Fibroblast of skin of left quadriceps (primary cell): ENCODE measurements around the gene EAF1.
"Not testable (repeated sequence)": the region's sequence is repeated elsewhere in the genome, so short reads cannot be mapped to it uniquely, and the experiment has no call there.

ENCODE experiments used
- DNase-seq, 2 experiments: peaks; one replicate each; pipeline ENCODE4 v3.0.0-alpha.2; 2013; ENCODE audit warnings: low read depth in 2 of 2

The EAF1 gene

GRCh38 chr3:15479400-15480224, 52.2 kb downstream of the EAF1 start:
- DNase-seq = no peak

GRCh38 chr3:15484551-15484950, 57.2 kb downstream of the EAF1 start:
- not testable (repeated sequence) for DNase-seq

- no peak for DNase-seq
Observed at GRCh38 chr3:15486020-15486419, 58.6 kb downstream of the EAF1 start.

GRCh38 chr3:15486979-15487378, 59.6 kb downstream of the EAF1 start:
- no peak for DNase-seq

- DNase-seq = no peak
Observed at GRCh38 chr3:15488002-15488401, 60.6 kb downstream of the EAF1 start.

GRCh38 chr3:15490158-15490557, 62.8 kb downstream of the EAF1 start:
- DNase-seq = no peak

GRCh38 chr3:15491143-15491542, 63.7 kb downstream of the EAF1 start:
- no peak for DNase-seq
